Lower leg skin (tissue), 3 donors: Measurements from ENCODE around the gene LDLRAD2.

Experiments used
- POLR2A ChIP-seq, 2 donors: fragments of 450-650 bp; IDR thresholded peaks; one replicate each; pipeline ENCODE4 v1.6.1; 2016 to 2017; ENCODE audit warnings: antibody characterized with exemption in 2 of 2, mild to moderate bottlenecking in 1 of 2, moderate library complexity in 1 of 2
- TF ChIP-seq, protein P1 (sequence below), 3 donors: fragments of 450-650 bp; IDR thresholded peaks; one replicate each; pipeline ENCODE4 v1.5.1; 2016; ENCODE audit warnings: antibody characterized with exemption in 3 of 3, mild to moderate bottlenecking in 3 of 3, moderate library complexity in 2 of 3

- TF ChIP-seq, protein P1, sequence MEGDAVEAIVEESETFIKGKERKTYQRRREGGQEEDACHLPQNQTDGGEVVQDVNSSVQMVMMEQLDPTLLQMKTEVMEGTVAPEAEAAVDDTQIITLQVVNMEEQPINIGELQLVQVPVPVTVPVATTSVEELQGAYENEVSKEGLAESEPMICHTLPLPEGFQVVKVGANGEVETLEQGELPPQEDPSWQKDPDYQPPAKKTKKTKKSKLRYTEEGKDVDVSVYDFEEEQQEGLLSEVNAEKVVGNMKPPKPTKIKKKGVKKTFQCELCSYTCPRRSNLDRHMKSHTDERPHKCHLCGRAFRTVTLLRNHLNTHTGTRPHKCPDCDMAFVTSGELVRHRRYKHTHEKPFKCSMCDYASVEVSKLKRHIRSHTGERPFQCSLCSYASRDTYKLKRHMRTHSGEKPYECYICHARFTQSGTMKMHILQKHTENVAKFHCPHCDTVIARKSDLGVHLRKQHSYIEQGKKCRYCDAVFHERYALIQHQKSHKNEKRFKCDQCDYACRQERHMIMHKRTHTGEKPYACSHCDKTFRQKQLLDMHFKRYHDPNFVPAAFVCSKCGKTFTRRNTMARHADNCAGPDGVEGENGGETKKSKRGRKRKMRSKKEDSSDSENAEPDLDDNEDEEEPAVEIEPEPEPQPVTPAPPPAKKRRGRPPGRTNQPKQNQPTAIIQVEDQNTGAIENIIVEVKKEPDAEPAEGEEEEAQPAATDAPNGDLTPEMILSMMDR (IDR thresholded peaks at IDR 0.05) = no peak
- TF ChIP-seq POLR2A (IDR thresholded peaks at IDR 0.05) = no peak
These were observed 39.6 kb downstream of the LDLRAD2 start for GRCh38 chr1:21851430-21852250.
